Fibroblast of lung (primary cell): ENCODE data around the gene LPIN3.

ENCODE experiments used
- CTCF ChIP-seq, 2 donors: IDR thresholded peaks in 1 of 2; conservative IDR thresholded peaks in 1 of 2; 1 replicate in 1 of 2; 2 replicates in 1 of 2; pipeline ENCODE4 v1.5.1; 2011 to 2012; ENCODE audit warnings: low read length in 2 of 2, control low read depth in 1 of 2, inconsistent platforms in 1 of 2, low read depth in 1 of 2, mild to moderate bottlenecking in 1 of 2
- EZH2 ChIP-seq: IDR thresholded peaks from 2 replicates; pipeline ENCODE4 v1.5.1; 2012; ENCODE audit warnings: low read length, control low read depth, mild to moderate bottlenecking; ENCODE audit errors: missing control alignments

- TF ChIP-seq CTCF (conservative IDR thresholded peaks at IDR 0.05 in 1 of 2, IDR thresholded peaks at IDR 0.05 in 1 of 2; ENCODE audit: low read depth in 1 of 2, low read length in 2 of 2) = no peak
- no peak for TF ChIP-seq EZH2
Measured at GRCh38 chr20:41350408-41350962, 9.9 kb downstream of the LPIN3 start.
